NCI-H2107 treated with DMSO at 0.1 percent for 48 hours (cell line): ENCODE results near the gene ZFYVE21.

Experiments
- DNase-seq: peaks from one replicate; lab custom pipeline; 2025; ENCODE audit not compliant: unreplicated experiment; lab: John Stamatoyannopoulos, UW

The ZFYVE21 gene

GRCh38 chr14:103721334-103722120 is 5.9 kb downstream of the ZFYVE21 start:
- DNase-seq, result no peak

GRCh38 chr14:103723748-103724081 is 8.1 kb downstream of the ZFYVE21 start:
- DNase-seq, result no peak

- DNase-seq, result no peak
Observed at GRCh38 chr14:103724116-103724515, 8.5 kb downstream of the ZFYVE21 start.

- no peak for DNase-seq
Observed at GRCh38 chr14:103725001-103725682, 9.5 kb downstream of the ZFYVE21 start.

- no peak for DNase-seq
Observed at GRCh38 chr14:103725739-103726395, 10.3 kb downstream of the ZFYVE21 start.

GRCh38 chr14:103726474-103726873 is 10.9 kb downstream of the ZFYVE21 start:
- no peak for DNase-seq

- DNase-seq, result no peak
Observed at GRCh38 chr14:103727313-103727980, 11.8 kb downstream of the ZFYVE21 start.

- DNase-seq, result no peak
Observed at GRCh38 chr14:103728141-103728540, 12.5 kb downstream of the ZFYVE21 start.

GRCh38 chr14:103728721-103729120 is 13.1 kb downstream of the ZFYVE21 start:
- peak; percentile 45 for DNase-seq

- DNase-seq, result no peak
Observed at GRCh38 chr14:103729496-103730448, 14.2 kb downstream of the ZFYVE21 start.

GRCh38 chr14:103730490-103731035 is 15.0 kb downstream of the ZFYVE21 start:
- DNase-seq, result no peak

GRCh38 chr14:103731481-103731880 is 15.9 kb downstream of the ZFYVE21 start:
- DNase-seq, result no peak

- DNase-seq, result no peak
Observed at GRCh38 chr14:103731916-103732867, 16.6 kb downstream of the ZFYVE21 start.

- DNase-seq, result no peak
Observed at GRCh38 chr14:103732868-103733620, 17.4 kb downstream of the ZFYVE21 start.

GRCh38 chr14:103733651-103734050 is 18.0 kb downstream of the ZFYVE21 start:
- no peak for DNase-seq

GRCh38 chr14:103734081-103734888 is 18.7 kb downstream of the ZFYVE21 start:
- DNase-seq, result no peak

- no peak for DNase-seq
Observed at GRCh38 chr14:103735022-103735421, 19.4 kb downstream of the ZFYVE21 start.
